NCI-H82 (cell line): Measurements from ENCODE around the gene VEZF1.

Source experiments
- DNase-seq: peaks from one replicate; lab custom pipeline; 2025; lab: John Stamatoyannopoulos, UW

Gene VEZF1

GRCh38 chr17:57987581-57988300 is at the start of gene VEZF1:
Gene VEZF1 (minus strand): TSS chr17:57988254. CDS start chr17:57988111, 143 bp downstream.
- peak; percentile 95 for DNase-seq

- DNase-seq, result peak; percentile 57
Measured at GRCh38 chr17:58032691-58033415, 44.8 kb upstream of the VEZF1 start.

GRCh38 chr17:58028578-58028977 is 40.5 kb upstream of the VEZF1 start:
- DNase-seq, result no peak

GRCh38 chr17:58020401-58020800 is 32.3 kb upstream of the VEZF1 start:
- DNase-seq, result no peak

- DNase-seq, result no peak
Measured at GRCh38 chr17:58019521-58019920, 31.5 kb upstream of the VEZF1 start.

- no peak for DNase-seq
Measured at GRCh38 chr17:58019039-58019438, 31.0 kb upstream of the VEZF1 start.

GRCh38 chr17:58010067-58010799 is 22.2 kb upstream of the VEZF1 start:
- DNase-seq, result no peak

- DNase-seq, result peak; percentile 53
Measured at GRCh38 chr17:58007781-58008706, 20.0 kb upstream of the VEZF1 start.

- peak; percentile 100 for DNase-seq
Measured at GRCh38 chr17:58006924-58007780, 19.1 kb upstream of the VEZF1 start, which contains the start of gene SRSF1. Gene SRSF1 (minus strand): TSS chr17:58007246. CDS start chr17:58007137, 109 bp downstream.

- peak; percentile 94 for DNase-seq
Measured at GRCh38 chr17:58006560-58006923, 18.5 kb upstream of the VEZF1 start.

GRCh38 chr17:58005728-58006559 is 17.9 kb upstream of the VEZF1 start:
- DNase-seq, result no peak

- DNase-seq, result peak; percentile 64
Measured at GRCh38 chr17:58005031-58005727, 17.1 kb upstream of the VEZF1 start.

GRCh38 chr17:58004060-58004459 is 16.0 kb upstream of the VEZF1 start:
- no peak for DNase-seq

- DNase-seq, result no peak
Measured at GRCh38 chr17:58002973-58003372, 14.9 kb upstream of the VEZF1 start.

GRCh38 chr17:58002154-58002948 is 14.3 kb upstream of the VEZF1 start:
- no peak for DNase-seq

- no peak for DNase-seq
Measured at GRCh38 chr17:58001461-58002124, 13.5 kb upstream of the VEZF1 start.

GRCh38 chr17:57999496-58000017 is 11.5 kb upstream of the VEZF1 start:
- DNase-seq, result peak; percentile 88
